ENCODE data around the gene PRAMEF1. TPM values are rescaled to one million over a fixed set of nuclear protein-coding genes. Genes with fewer than 3 reads are reported as not detected.

The PRAMEF1 gene
- total RNA-seq, 1 donor from 2014 or later = not detected

- Mint-ChIP-seq H3K27ac (peak overlapping the region; percentile 39), H3K36me3 (no peaks in the 10 kb centered on the region), H3K9me3 (no peaks in the 10 kb centered on the region), H3K4me1 (ENCODE audit: unreplicated experiment) (no peaks in the 10 kb centered on the region), H3K4me3 (no peak overlapping the region), H3K27me3 (peaks cover 39% of the 10 kb centered on the region)
- DNase-seq (ENCODE audit: extremely low spot score, unreplicated experiment) = no peak
- no peak for TF ChIP-seq CTCF (conservative IDR thresholded peaks at IDR 0.05)
Observed at GRCh38 chr1:12770620-12771019, 20.6 kb upstream of the PRAMEF1 start.

DNA sequence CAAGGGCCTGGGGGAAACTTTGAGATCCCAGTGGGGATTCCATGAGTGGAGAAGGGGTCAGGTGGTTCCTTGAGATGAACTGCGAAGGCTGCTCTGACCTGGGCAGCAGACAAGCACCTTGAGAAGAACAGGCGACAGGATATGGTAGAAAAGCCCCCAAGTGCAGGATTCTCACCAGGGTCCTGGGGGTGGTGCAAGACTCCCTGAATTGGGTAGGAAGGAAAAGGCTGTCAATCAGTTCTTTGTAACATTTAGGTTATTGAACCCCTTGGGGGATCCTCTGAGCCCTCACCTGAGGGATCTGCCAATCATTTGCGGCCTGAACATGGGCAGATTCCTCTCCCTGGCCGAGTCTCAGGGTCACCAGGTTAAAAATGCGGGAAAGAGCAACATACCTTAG is 20.0 kb upstream of the PRAMEF1 start:
- H3K36me3 Mint-ChIP-seq = no peaks in the 10 kb centered on the region
- no peak for DNase-seq (ENCODE audit: extremely low spot score, unreplicated experiment)

DNA sequence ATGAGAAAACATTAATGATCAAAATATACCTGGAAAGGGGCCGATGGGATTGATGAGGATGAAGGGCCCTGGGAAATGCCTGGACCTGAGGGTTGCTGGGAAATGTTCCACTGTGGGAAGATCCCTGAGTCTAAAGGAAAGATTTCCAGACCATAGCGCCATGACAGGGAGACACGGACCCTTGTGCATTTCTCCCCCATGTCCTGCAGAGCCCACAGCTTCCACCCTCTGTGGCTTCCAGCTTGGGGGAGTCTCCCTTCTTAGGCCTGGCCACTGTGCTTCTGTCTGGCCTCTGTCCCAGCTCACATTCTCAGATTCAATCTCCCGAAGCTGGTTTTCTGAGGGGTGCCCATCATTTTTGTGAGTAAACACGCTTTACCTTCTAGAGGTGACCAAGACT is 18.7 kb upstream of the PRAMEF1 start:
- no peak overlapping the region for H3K27ac Mint-ChIP-seq
- H3K27me3 Mint-ChIP-seq = peaks cover 46% of the 10 kb centered on the region
- H3K4me3 Mint-ChIP-seq = no peak overlapping the region
- no peaks in the 10 kb centered on the region for H3K9me3 Mint-ChIP-seq
- no peaks in the 10 kb centered on the region for H3K36me3 Mint-ChIP-seq
- DNase-seq (ENCODE audit: extremely low spot score, unreplicated experiment) = no peak
- H3K4me1 Mint-ChIP-seq (ENCODE audit: unreplicated experiment) = no peaks in the 10 kb centered on the region
- TF ChIP-seq CTCF (conservative IDR thresholded peaks at IDR 0.05) = no peak

More for the DNA sequence above, 20.0 kb upstream of the PRAMEF1 start:
- Mint-ChIP-seq H3K4me3 (no peak overlapping the region), H3K9me3 (no peaks in the 10 kb centered on the region), H3K4me1 (ENCODE audit: unreplicated experiment) (no peaks in the 10 kb centered on the region), H3K27me3 (peaks cover 42% of the 10 kb centered on the region), H3K27ac (no peak overlapping the region)
- TF ChIP-seq CTCF (conservative IDR thresholded peaks at IDR 0.05) = no peak

DNA sequence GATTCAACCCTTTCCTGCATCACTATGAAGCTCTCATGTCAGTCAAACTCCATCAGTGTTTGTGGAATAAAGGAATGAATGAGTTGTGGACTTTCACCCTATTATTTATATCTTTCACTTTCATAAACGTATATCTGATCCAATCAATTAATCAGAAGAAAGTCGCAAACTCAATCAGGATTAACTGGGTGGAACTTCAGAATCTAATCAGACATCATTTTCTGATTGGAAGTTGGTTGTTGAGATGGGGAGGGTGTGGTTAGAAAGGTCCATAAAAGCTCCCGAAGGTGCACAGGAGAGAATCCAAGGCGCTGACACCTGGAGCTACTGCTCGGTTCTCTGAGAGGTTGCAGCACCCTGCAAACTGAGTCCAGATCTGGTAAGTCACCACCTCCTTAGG is 17.8 kb upstream of the PRAMEF1 start, which contains the start of gene PRAMEF12:
TSS of gene PRAMEF12 (plus strand) at position 301 of the 400 bp plus-strand sequence. CDS start 1,130 bp downstream, outside the sequence.
- no peaks in the 10 kb centered on the region for H3K36me3 Mint-ChIP-seq
- no peak for TF ChIP-seq CTCF (conservative IDR thresholded peaks at IDR 0.05)
- H3K27me3 Mint-ChIP-seq = peaks cover 46% of the 10 kb centered on the region
- no peaks in the 10 kb centered on the region for H3K4me1 Mint-ChIP-seq (ENCODE audit: unreplicated experiment)
- H3K27ac Mint-ChIP-seq = no peak within 1 kb of the TSS
- H3K9me3 Mint-ChIP-seq = no peaks in the 10 kb centered on the region
- H3K4me3 Mint-ChIP-seq = no peak within 1 kb of the TSS
- DNase-seq (ENCODE audit: extremely low spot score, unreplicated experiment) = no peak

DNA sequence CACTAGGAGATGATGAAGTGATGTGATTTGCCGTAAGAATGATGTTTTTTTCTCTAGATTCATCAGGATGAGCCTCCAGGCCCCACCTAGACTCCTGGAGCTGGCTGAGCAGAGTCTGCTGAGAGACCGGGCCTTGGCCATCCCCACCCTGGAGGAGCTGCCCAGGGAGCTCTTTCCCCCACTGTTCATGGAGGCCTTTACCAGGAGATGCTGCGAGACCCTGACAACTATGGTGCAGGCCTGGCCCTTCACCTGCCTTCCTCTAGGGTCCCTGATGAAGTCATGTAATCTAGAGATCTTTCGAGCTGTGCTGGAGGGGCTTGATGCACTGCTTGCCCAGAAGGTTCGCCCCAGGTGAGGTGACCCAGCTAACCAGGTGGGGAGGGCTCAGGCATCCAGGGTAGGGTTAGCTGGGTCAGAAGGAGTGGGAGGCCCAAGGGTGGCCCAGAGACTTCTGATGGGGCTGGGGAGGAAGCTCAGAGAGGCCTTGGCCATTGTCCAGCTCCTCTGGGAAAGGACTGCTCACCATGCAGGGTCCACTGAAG is 16.3 kb upstream of the PRAMEF1 start:
- Mint-ChIP-seq H3K36me3 (no peaks in the 10 kb centered on the region), H3K27me3 (peaks cover 51% of the 10 kb centered on the region), H3K4me3 (no peak overlapping the region), H3K9me3 (no peaks in the 10 kb centered on the region), H3K4me1 (ENCODE audit: unreplicated experiment) (no peaks in the 10 kb centered on the region), H3K27ac (no peak overlapping the region)
- no peak for DNase-seq (ENCODE audit: extremely low spot score, unreplicated experiment)
- no peak for TF ChIP-seq CTCF (conservative IDR thresholded peaks at IDR 0.05)

GRCh38 chr1:12775443-12775842 is 15.8 kb upstream of the PRAMEF1 start:
- Mint-ChIP-seq H3K27ac (no peak overlapping the region), H3K36me3 (no peaks in the 10 kb centered on the region), H3K4me3 (no peak overlapping the region), H3K4me1 (ENCODE audit: unreplicated experiment) (no peaks in the 10 kb centered on the region), H3K27me3 (peaks cover 46% of the 10 kb centered on the region), H3K9me3 (no peaks in the 10 kb centered on the region)
- no peak for DNase-seq (ENCODE audit: extremely low spot score, unreplicated experiment)
- TF ChIP-seq CTCF (conservative IDR thresholded peaks at IDR 0.05) = no peak

All from type B pancreatic cell (in vitro differentiated cells).